Parathyroid adenoma (tissue), 2 donors: Measurements from ENCODE around the gene ALG3.

Experiments
- H2AFZ ChIP-seq: fragments of 300-600 bp; sonication (generic); one replicate; pipeline ENCODE4 v1.7.0; 2017; ENCODE audit warnings: antibody characterized with exemption, mild to moderate bottlenecking
- H3K27ac ChIP-seq: fragments of 300-600 bp; sonication (generic); one replicate; pipeline ENCODE4 v1.7.0; 2017
- H3K27me3 ChIP-seq: fragments of 300-600 bp; sonication (generic); one replicate; pipeline ENCODE4 v1.7.0; 2017; ENCODE audit warnings: low read length; ENCODE audit not compliant: control insufficient read depth, insufficient read depth
- H3K36me3 ChIP-seq: fragments of 300-600 bp; sonication (generic); one replicate; pipeline ENCODE4 v1.7.0; 2017; ENCODE audit warnings: low read length; ENCODE audit not compliant: control insufficient read depth, insufficient read depth
- H3K4me1 ChIP-seq: fragments of 300-600 bp; sonication (generic); one replicate; pipeline ENCODE4 v1.7.0; 2017; ENCODE audit warnings: control low read depth
- H3K4me2 ChIP-seq: fragments of 300-600 bp; sonication (generic); one replicate; pipeline ENCODE4 v1.7.0; 2017; ENCODE audit warnings: low read length
- H3K4me3 ChIP-seq: fragments of 300-600 bp; sonication (generic); one replicate; pipeline ENCODE4 v1.7.0; 2017; ENCODE audit warnings: low read depth, low read length
- H3K79me2 ChIP-seq: fragments of 300-600 bp; sonication (generic); one replicate; pipeline ENCODE4 v1.7.0; 2017; ENCODE audit warnings: control low read depth
- H3K9ac ChIP-seq: fragments of 300-600 bp; sonication (generic); one replicate; pipeline ENCODE4 v1.7.0; 2017; ENCODE audit warnings: mild to moderate bottlenecking
- H3K9me3 ChIP-seq: fragments of 300-600 bp; sonication (generic); one replicate; pipeline ENCODE4 v1.7.0; 2017; ENCODE audit warnings: low read length; ENCODE audit not compliant: control insufficient read depth
- CTCF ChIP-seq: fragments of 300-600 bp; sonication (generic); IDR thresholded peaks from one replicate; pipeline ENCODE4 v1.7.0; 2017; ENCODE audit warnings: antibody characterized with exemption, mild to moderate bottlenecking
- donor health status: primary hyperparathyroidism.

Gene ALG3

GRCh38 chr3:184203526-184203925, 45.2 kb downstream of the ALG3 start:
- no peak for TF ChIP-seq CTCF
- Histone ChIP-seq H3K9ac (no peak overlapping the region), H3K4me1 (no peaks in the 10 kb centered on the region), H3K9me3 (no peaks in the 10 kb centered on the region), H3K36me3 (no peaks in the 10 kb centered on the region), H3K27ac (no peak overlapping the region), H3K4me2 (no peak overlapping the region), H3K27me3 (no peaks in the 10 kb centered on the region), H3K79me2 (no peaks in the 10 kb centered on the region), H3K4me3 (no peak overlapping the region), H2AFZ (no peak overlapping the region)

- H3K79me2 ChIP-seq: no peaks in the 10 kb centered on the region
- H3K36me3 ChIP-seq: no peaks in the 10 kb centered on the region
- H2AFZ ChIP-seq: no peak overlapping the region
- H3K9ac ChIP-seq: no peak overlapping the region
- no peaks in the 10 kb centered on the region for H3K4me1 ChIP-seq
- H3K27me3 ChIP-seq: no peaks in the 10 kb centered on the region
- H3K4me3 ChIP-seq: no peak overlapping the region
- H3K4me2 ChIP-seq: no peak overlapping the region
- no peak overlapping the region for H3K27ac ChIP-seq
- TF ChIP-seq CTCF: no peak
- H3K9me3 ChIP-seq: no peaks in the 10 kb centered on the region
Measured at GRCh38 chr3:184200825-184201224, 47.9 kb downstream of the ALG3 start.

GRCh38 chr3:184198509-184198908, 50.3 kb downstream of the ALG3 start:
- TF ChIP-seq CTCF: no peak
- H3K9ac ChIP-seq: no peak overlapping the region
- no peaks in the 10 kb centered on the region for H3K9me3 ChIP-seq
- no peak overlapping the region for H3K4me2 ChIP-seq
- H3K27me3 ChIP-seq: no peaks in the 10 kb centered on the region
- H3K4me1 ChIP-seq: no peaks in the 10 kb centered on the region
- no peaks in the 10 kb centered on the region for H3K79me2 ChIP-seq
- H3K27ac ChIP-seq: no peak overlapping the region
- no peaks in the 10 kb centered on the region for H3K36me3 ChIP-seq
- H3K4me3 ChIP-seq: no peak overlapping the region
- no peak overlapping the region for H2AFZ ChIP-seq

GRCh38 chr3:184196536-184196935, 52.2 kb downstream of the ALG3 start:
- no peaks in the 10 kb centered on the region for H3K9me3 ChIP-seq
- no peak overlapping the region for H3K27ac ChIP-seq
- no peak overlapping the region for H2AFZ ChIP-seq
- H3K4me1 ChIP-seq: no peaks in the 10 kb centered on the region
- no peaks in the 10 kb centered on the region for H3K79me2 ChIP-seq
- H3K4me2 ChIP-seq: no peak overlapping the region
- no peaks in the 10 kb centered on the region for H3K27me3 ChIP-seq
- H3K36me3 ChIP-seq: no peaks in the 10 kb centered on the region
- no peak overlapping the region for H3K9ac ChIP-seq
- H3K4me3 ChIP-seq: no peak overlapping the region
- no peak for TF ChIP-seq CTCF

- no peaks in the 10 kb centered on the region for H3K79me2 ChIP-seq
- no peaks in the 10 kb centered on the region for H3K4me1 ChIP-seq
- no peak overlapping the region for H3K4me2 ChIP-seq
- no peaks in the 10 kb centered on the region for H3K27me3 ChIP-seq
- no peak overlapping the region for H3K4me3 ChIP-seq
- H3K9me3 ChIP-seq: no peaks in the 10 kb centered on the region
- no peak overlapping the region for H2AFZ ChIP-seq
- TF ChIP-seq CTCF: no peak
- no peak overlapping the region for H3K27ac ChIP-seq
- H3K36me3 ChIP-seq: no peaks in the 10 kb centered on the region
- no peak overlapping the region for H3K9ac ChIP-seq
Measured at GRCh38 chr3:184193991-184194539, 54.7 kb downstream of the ALG3 start.
